NCI-H446 treated with DMSO at 0.1 percent for 48 hours (cell line): Measurements from ENCODE around the gene LRRC36.

Source experiments
- DNase-seq: peaks from one replicate; lab custom pipeline; 2025; lab: John Stamatoyannopoulos, UW

The LRRC36 gene

DNA sequence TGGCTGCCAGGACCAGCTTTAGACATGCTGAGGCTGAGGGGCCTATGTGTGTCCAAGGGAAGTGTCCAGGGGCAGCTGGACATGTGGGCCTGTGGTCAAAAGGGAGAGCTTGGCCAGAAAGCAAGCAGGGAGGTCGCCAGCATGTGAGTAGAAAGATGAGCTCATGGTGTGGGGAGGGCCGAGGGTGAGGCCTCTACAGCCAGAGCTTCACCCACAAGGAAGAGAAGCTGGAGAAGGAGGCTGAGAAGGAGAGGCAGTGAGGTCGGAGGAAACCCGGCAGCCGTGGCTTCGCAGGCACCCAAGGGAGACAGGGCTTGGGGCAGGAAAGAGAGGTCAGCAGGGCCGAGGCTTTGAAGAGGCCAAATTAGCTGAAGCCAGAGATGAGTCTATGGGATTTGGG is 100.3 kb downstream of the LRRC36 start:
- DNase-seq = no peak

DNA sequence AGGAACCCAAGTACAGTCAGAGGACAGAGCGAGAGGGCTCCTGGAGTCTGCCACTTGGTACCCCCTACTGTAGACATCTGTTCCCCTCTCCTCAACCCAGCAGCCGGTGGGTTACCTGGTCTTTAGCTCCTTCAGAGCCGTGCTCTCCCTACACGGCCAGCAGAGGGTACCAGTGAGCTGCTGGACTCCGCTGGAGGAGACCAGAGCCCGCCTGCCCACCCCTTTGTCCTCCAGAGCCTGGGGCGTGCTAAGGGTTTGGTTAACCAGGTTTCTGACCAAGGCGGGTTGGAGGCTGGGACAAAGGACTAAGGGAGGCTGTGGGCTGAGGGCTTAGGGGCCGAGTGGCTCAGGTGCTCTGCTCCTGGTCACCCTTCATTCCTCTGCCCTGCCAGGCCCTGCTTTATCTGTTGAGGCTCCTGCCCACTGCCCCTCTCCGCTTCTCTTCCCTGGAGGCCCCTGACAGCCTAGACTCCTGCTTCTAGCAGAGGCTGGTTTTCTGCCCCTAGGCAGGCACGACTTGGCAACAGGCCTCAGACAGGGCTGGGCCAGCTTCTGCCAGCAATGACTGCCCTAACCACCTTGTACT is 101.6 kb downstream of the LRRC36 start:
- DNase-seq = no peak

DNA sequence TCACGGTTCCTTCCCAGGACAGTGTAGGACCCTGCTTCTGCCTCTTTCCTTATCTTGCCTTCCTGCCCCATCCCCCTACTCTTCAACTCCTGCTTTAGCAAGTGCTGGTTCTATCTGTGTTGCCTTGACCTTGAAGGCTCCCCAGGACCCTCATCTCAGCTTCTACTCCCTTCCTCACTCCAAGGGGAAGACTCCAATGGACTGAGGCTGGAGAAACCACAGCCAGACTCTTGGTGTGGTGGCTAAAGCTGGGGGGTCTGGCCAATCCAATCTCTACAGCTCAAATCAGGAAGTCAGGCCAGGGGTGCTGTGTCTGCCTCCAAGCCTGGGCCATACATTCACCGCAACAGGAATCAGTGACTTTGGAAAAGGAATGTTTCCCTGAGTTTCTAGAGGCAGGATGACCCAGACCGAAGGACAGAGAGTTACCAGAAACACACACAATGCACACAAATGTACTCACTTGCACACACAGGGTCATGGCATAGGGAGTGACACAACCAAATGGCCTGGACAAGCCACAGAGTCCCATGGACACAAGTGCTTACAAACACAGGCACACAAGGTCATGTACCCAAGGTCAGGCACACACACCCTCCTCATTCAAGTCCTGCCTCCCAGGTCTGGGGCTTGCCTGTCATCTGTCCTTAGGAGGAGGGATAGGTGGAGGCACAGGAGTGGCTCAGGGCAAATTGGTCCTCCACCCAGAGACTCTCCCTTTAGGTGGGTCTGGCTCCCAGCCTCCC is 102.6 kb downstream of the LRRC36 start:
- DNase-seq = no peak

DNA sequence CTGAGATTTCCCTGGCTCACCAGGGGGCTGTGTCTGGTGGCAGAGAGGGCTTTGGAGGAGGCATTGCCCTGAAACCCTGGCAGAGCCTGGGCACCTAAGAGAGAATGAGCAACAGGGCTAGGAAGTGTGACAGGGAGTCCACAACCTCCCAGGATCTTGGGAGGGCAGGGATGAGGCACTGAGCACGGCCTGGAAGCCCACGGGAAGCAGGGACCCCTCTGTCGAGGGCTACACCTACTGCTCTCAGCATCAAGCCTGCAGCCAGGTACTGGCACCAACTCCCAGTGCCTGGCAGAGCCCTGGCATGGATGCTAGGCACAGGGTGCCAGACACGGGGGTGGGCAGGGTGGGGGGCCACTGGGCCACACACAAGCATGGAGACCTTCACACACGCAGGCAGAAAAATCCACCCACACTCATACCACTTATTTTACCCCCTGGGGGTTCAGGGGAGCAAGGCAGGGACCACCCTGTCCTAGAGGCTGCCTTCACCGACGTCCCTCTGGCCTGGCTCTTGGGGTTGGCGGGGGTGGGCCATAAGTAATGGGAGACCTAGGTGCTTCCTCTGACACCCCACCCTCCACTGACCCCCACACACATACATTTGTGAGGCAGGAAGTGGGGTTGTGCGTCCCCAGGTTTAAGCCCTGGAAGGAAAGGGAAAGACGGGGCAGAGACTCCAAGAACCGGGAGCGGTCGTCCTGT is 103.3 kb downstream of the LRRC36 start:
- no peak for DNase-seq

DNA sequence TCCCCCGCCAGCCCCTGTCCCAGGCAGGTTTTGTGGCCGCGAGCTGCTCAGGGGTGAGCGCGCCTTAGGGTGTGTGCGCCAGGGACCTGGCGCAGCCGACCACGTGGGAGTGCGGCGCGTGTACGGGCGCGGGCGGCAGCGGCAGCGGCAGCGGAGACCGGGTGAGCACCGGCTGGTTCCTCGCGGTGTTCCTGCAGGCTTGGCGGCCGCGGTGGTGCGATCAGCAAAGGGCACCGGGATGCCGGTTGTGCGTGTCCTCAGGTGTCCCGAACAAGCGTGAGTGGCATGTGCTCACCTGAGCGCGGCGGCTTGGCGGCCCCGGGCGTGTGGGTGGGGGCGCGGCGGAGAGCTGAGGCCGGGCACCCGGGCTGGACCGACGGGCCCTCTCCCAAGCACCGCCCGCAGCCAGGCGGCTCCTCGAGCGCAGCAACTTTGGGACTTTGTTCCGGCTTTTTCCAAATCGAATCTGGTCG is 103.9 kb downstream of the LRRC36 start:
- no peak for DNase-seq

DNA sequence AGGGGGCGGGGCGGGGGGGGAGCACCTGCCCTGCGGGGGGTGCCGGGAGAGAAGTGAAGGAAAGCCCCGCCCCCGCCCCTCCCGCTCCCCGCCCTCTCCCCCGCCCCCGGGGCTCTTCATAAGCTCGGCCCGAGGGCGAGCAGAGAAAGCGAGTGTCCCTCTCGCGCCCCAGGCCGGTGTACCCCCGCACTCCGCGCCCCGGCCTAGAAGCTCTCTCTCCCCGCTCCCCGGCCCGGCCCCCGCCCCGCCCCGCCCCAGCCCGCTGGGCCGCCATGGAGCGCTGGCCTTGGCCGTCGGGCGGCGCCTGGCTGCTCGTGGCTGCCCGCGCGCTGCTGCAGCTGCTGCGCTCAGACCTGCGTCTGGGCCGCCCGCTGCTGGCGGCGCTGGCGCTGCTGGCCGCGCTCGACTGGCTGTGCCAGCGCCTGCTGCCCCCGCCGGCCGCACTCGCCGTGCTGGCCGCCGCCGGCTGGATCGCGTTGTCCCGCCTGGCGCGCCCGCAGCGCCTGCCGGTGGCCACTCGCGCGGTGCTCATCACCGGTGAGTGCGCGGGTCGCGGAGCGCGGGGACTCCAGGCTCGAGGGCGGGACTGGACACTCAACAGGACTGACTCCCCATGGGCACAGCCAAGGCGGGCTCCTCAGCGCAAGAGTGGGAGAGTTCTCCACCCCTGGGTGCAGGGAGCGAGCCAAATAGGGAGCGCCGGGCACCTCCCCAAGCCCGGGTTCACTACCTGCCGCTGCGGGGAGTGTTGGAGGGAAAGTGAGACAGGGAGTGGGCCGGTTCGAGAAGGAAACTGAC is 104.6 kb downstream of the LRRC36 start, which contains the start of gene HSD11B2:
HSD11B2 (plus strand) TSS at position 145 of the 798 bp plus-strand sequence; CDS start at position 273, 128 bp downstream.
- DNase-seq = no peak

DNA sequence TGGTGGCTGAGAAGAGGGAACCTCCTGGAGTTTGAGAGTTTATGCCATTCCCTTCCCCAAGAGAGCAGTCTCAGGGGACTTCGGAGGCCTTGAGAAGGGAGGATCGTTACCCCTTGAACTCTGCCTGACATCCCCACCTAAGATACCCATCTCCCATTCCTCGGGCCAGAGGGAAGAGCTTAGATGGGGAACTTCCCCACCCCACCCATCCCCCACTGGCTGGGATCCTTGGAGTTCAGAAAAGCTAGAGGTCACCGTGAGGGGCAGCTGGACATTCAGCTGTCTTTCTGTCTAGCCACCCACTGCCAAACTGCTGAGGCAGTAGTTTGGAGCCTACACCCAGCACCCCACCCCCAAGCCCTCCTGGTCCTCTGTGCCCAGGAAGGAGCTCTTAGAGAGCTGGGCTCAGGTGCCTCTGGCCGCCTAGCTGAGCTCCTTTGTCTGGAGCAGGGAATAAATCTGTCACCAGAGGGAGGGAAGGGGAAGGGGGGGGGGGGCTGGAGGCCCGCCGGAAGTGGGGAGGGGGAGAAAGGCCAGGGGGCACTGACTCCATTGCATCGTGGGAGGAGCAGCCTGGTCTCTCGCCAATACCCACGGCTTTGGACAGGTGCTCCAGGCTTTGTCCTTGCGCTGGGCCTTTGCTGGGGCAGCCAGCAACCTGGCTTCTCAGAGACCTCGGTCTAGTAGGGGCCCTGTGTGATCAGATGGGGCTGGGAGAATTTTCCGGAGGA is 105.3 kb downstream of the LRRC36 start:
- DNase-seq = no peak

DNA sequence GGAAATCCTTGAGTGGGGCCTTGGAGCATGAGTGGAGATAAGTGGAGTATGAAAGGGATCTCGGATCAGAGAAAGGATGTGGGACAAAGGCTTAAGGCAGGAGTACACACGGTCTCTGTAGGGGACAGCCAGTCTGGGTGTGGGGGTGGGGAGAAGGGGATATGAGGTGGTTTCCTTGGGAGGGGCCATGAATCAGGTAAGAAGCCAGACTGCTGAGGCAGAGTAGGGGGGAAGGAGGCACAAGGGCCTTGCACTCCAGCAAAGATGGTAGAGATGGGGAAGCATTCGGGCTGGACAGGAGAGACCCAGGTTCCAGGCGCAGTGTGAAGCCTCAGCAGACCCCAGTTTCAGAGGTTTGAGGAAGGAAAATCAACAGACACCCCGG is 105.9 kb downstream of the LRRC36 start:
- no peak for DNase-seq

DNA sequence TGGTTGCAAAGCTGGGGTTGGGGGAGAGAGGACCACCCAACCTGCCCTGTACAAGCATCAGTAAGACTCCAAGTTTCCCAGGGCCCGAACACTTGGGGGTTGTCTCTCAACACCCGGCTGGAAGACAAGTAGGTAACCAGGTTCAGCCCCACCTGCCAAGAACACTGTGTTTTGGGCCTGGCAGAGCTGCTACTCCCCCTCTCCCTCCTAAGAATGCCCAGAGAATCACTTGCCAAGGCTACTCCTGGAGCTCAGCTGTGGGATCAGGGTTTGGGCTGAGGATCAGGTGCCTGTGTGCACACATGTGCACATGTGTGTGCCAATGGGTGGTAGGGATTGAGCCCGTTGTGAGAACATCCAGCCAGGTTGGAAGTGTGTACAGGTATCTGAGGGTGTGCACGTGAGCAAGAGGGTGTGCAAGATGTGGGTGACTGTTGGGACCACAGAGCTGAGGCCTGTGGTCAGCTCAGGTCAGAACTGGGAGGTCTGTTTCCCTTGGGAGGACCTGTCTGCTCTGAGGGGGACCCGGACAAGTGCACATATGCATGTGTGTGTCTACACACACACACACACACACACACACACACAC is 106.6 kb downstream of the LRRC36 start:
- no peak for DNase-seq
